ENCODE data around the gene OR52R1.
"Not testable (repeated sequence)": the region's sequence is repeated elsewhere in the genome, so short reads cannot be mapped to it uniquely, and the experiment has no call there.

Gene OR52R1

GRCh38 chr11:4804280-4804679 lies at the start of gene OR52R1:
Gene OR52R1 (minus strand): TSS chr11:4804380. CDS start chr11:4804380, 0 bp downstream.
- no peak for DNase-seq

GRCh38 chr11:4851033-4851432 lies 46.9 kb upstream of the OR52R1 start:
- DNase-seq: no peak

- no peak for DNase-seq
Measured at GRCh38 chr11:4848908-4849532, 44.8 kb upstream of the OR52R1 start, which contains the start of gene OR51S1. Gene OR51S1 (minus strand): TSS chr11:4849208. CDS start chr11:4849208, 0 bp downstream.

GRCh38 chr11:4839851-4840549 lies 35.8 kb upstream of the OR52R1 start:
- DNase-seq: no peak

- DNase-seq: no peak
Measured at GRCh38 chr11:4830909-4831308, 26.7 kb upstream of the OR52R1 start.

GRCh38 chr11:4830346-4830745 lies 26.2 kb upstream of the OR52R1 start:
- no peak for DNase-seq

- no peak for DNase-seq
Measured at GRCh38 chr11:4826425-4826824, 22.2 kb upstream of the OR52R1 start.

DNA sequence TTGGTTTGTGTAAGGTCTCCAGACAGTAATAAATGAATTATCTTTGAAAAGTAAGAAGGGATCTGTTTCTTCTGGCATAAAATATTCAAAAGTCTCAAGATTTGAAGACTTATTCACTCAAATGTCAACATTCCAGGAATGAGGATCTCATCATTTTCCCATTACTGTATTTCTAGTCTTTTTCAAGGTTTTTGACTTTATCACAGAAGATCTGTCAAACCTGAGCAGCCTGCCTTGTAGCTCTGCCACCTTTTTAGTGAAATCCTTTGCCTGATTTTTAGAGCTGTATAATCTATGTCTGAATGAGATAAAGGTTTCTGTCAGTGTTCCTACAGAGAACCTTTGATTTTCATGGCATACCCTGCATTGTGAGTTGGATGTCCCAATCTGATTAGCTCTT lies 21.0 kb upstream of the OR52R1 start:
- no peak for DNase-seq

DNA sequence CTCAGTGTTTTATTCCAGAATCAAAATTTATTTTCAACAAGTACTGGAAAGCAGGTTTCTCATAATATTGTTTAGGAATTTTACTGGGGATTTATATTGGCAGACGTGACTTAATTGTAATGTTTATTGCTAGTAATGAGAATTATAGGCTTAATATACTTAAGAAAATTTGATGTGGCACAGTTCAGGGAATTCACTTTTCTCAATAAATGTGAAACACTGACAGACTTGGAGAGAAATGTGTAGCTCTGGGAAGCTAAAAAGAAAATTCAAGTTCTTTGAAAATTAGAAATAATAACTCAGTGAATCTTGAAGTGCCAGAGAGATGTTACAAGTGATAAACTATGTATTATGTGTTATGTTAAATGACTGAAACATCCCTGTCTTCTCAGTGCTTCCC lies 16.8 kb upstream of the OR52R1 start, which contains the start of gene OR51F2:
Gene OR51F2 (plus strand): TSS at position 301 of the 400 bp plus-strand sequence. CDS start 101 bp downstream, outside the sequence.
- no peak for DNase-seq

DNA sequence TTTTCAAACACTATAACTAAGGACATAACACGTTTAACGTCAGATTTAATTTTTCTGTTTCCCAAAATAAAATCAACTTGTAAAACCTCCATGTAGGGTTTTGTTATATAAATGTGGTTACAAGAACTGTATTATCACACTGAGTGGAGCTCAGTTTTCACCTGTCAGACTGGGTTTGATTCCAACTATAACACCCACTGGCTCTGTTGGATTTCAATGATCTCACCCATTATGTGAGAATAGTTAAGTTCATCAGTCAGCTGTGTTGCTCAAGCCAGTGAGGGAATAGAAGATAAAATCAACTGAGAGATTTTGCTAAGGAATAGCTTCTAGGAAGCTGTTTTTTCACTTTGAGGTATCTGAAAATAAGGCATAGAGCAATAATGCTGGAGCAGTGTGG lies 5.1 kb upstream of the OR52R1 start:
- no peak for DNase-seq

GRCh38 chr11:4808476-4808875 lies 4.3 kb upstream of the OR52R1 start:
- DNase-seq: no peak

- DNase-seq: not testable (repeated sequence)
Measured at GRCh38 chr11:4801316-4801715, 2.9 kb downstream of the OR52R1 start.

DNA sequence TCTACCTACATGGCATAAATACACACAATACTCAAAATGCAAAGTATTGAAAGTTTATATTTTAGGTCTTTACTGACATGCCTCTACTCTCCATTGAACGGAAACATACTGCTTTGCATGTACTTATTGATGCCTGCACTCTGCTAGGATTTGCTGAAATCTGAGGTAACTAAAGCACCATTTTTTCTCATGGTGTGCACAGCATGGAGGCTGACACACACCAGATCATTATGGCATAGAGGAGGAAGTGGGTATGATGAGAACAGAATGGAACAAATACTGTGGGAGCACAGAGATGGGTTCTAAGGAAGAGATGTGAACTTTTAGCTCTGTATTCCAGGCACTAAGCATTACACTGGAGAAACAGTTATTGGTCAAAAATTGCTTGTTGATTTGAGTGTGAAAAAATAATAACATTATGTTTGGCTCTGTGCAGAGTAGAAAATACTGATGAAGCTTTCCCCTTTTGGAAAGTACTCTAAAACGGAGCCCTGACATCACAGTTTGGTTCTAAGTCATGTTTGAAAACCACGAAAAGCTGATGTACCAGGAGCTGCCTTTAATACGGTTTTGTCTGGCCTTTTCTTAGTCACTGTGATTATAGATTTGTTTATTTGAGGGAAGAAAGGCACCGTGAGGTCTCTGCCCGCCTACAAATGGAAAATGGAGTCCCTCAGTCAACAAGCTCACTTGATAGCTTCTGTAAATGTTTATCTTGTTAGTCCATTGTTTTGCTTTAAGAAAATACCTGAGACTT lies 5.6 kb downstream of the OR52R1 start:
- DNase-seq: no peak

DNA sequence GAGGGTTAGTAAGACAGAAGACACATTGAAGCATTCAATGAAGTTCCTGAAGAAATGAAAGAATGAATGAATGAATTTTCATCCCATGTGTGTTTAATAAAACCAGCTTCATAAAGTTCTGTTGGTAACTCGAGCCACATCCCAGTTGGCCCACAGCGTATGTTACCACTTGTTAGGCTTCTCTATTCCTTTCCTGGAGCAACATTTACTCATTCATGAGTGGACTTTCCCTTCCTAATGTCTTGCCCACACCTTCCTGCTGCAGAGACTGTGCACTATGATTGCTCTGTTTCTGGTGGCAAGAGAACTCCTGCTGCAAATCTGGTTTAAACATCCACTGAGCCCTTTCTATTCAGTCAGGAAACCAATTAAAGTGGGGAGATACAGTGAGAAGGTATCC lies 7.0 kb downstream of the OR52R1 start:
- DNase-seq: no peak

DNA sequence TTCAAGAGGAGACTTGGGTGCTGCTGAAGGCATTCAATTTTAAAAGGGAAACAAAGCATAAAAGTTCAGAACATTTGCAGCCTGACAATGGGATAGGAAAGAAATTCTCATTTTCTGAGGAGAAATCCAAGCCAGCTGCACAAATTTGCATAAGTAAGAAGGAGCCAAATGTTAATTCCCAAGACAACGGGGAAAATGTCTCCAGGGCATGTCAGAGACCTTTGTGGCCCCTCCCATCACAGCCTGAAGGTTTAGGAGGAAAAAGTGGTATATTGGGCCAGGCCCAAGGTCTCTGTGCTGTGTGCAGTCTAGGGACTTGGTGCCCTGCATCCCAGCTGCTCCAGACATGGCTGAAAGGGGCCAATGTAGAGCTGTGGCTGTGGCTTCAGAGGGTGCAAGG lies 21.7 kb downstream of the OR52R1 start:
- no peak for DNase-seq

DNA sequence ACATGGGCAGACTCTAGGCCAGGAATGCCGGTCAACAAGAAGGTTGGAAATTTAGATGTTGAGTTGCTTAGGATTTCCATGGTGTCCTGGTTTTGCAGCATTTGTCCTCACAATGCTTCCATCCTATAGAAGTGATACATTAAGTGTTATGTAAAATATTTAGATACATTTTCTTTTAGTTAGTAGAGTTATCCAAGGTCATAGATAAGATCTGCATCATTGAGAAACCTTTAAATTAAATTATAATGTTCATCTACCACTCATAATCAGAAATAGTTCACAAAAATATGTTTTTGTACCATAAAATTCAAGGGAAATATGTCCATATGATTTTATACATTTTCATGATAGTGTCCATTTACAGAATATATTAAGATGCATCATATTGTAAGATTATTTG lies 34.3 kb downstream of the OR52R1 start, which contains the start of gene OR51F1:
Gene OR51F1 (minus strand): TSS at position 101 of the 400 bp plus-strand sequence. CDS start 0 bp downstream, at position 101.
- DNase-seq: no peak

DNA sequence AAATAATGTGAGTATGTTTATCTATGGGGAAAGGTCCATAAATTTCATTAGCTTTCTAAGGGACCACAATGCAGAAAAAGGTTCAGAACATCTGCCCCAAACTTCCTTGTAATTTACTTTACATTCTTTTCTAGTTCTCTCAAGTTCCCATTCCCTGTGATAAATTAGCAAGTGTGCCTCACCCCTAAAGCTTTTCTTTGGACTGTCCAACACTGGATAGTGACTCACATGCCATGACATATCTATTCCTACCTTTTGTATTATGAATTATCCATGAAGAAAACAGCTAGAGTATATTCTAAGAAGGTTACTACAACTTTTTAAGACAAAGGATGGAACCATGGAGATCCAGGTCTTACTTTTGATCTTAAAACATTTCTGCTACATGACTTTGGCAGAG lies 36.1 kb downstream of the OR52R1 start:
- no peak for DNase-seq

GRCh38 chr11:4766420-4767043 lies 37.6 kb downstream of the OR52R1 start:
- DNase-seq: no peak

DNA sequence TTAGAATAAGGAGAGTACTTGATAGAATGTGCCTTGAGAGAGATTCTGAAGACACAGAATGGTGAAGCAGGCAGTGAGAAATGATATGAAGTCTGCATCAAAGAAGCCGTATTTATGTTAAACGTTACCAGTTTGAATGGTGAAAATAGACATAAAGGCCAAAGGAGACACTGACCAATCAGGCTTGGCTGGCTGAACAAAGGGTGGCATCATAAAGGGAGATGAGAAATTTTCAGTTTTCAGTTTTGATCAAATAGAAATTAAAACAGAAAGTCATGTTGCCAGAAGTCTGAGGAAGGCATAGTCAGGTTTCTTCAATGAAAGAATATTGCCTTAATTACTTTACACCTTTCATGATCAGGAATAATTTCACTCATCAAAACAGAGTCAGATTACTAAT lies 41.1 kb downstream of the OR52R1 start:
- DNase-seq: no peak
